GM18868 (cell line): ENCODE data around the gene TRAF3IP3.
A peak's percentile ranks its signal among the peaks of the same experiment; 100 is the strongest.

Experiments
- ATAC-seq: cut with Tn5 transposase; IDR thresholded peaks from one replicate; pipeline ENCODE4 v1.9.1; 2021; ENCODE audit warnings: mild to moderate bottlenecking, moderate library complexity; ENCODE audit not compliant: unreplicated experiment

The TRAF3IP3 gene

GRCh38 chr1:209766051-209766450, 10.2 kb downstream of the TRAF3IP3 start:
- ATAC-seq: no peak

- ATAC-seq: no peak
These were observed 11.2 kb downstream of the TRAF3IP3 start for GRCh38 chr1:209767096-209767495.

GRCh38 chr1:209767706-209768105, 11.9 kb downstream of the TRAF3IP3 start:
- no peak for ATAC-seq

- ATAC-seq: peak; percentile 87
These were observed 12.5 kb downstream of the TRAF3IP3 start for GRCh38 chr1:209768354-209768774.

GRCh38 chr1:209769171-209769904, 13.5 kb downstream of the TRAF3IP3 start:
- peak; percentile 78 for ATAC-seq

- ATAC-seq: no peak
These were observed 14.1 kb downstream of the TRAF3IP3 start for GRCh38 chr1:209769971-209770370.

- ATAC-seq: no peak
These were observed 15.0 kb downstream of the TRAF3IP3 start for GRCh38 chr1:209770636-209771415.

- ATAC-seq: no peak
These were observed 16.3 kb downstream of the TRAF3IP3 start for GRCh38 chr1:209772126-209772525.

- peak; percentile 69 for ATAC-seq
These were observed 18.7 kb downstream of the TRAF3IP3 start for GRCh38 chr1:209774592-209774991.

GRCh38 chr1:209775678-209776077, 19.8 kb downstream of the TRAF3IP3 start:
- no peak for ATAC-seq

DNA sequence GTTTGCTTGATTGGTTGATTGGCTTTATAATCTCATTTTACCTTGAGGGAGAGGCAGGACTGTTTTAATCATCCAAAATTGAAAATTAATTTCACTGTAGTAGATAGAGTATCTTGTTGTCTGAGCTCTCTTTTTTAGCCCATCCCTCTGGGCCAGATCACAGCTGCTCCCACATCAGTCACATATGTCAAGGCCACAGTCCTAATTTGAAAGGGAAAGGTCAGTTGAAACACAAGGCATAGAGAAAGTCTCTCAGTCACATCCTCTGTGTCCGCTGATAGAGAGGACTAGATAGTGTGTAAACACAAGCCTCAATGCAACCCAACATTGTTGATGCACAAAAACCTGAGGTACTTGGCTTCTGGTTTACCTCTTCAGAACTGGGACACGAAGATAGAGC, 21.7 kb downstream of the TRAF3IP3 start:
- no peak for ATAC-seq

- ATAC-seq: no peak
These were observed 22.2 kb downstream of the TRAF3IP3 start for GRCh38 chr1:209778102-209778501.

- no peak for ATAC-seq
These were observed 24.4 kb downstream of the TRAF3IP3 start for GRCh38 chr1:209780268-209780667.

DNA sequence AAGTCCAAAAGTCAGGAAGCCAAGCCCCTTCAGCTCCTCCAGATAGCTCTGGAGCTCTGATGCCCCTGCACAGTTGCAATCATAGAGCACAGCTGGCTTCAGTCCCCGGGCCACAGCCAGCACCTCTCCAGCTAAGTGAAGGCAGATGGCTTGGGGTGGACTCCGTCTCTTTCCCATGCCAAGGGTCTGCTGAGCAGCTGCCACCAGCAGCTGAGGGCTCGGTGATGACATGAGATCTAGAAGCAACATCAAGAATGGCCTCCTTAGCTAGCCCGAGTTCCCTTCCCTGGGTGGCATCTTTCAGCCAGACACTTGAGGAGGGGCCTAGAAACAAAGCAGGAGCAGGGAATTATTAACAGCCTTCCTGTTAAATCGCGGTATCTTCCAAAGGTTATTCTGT, 27.5 kb downstream of the TRAF3IP3 start:
- no peak for ATAC-seq

DNA sequence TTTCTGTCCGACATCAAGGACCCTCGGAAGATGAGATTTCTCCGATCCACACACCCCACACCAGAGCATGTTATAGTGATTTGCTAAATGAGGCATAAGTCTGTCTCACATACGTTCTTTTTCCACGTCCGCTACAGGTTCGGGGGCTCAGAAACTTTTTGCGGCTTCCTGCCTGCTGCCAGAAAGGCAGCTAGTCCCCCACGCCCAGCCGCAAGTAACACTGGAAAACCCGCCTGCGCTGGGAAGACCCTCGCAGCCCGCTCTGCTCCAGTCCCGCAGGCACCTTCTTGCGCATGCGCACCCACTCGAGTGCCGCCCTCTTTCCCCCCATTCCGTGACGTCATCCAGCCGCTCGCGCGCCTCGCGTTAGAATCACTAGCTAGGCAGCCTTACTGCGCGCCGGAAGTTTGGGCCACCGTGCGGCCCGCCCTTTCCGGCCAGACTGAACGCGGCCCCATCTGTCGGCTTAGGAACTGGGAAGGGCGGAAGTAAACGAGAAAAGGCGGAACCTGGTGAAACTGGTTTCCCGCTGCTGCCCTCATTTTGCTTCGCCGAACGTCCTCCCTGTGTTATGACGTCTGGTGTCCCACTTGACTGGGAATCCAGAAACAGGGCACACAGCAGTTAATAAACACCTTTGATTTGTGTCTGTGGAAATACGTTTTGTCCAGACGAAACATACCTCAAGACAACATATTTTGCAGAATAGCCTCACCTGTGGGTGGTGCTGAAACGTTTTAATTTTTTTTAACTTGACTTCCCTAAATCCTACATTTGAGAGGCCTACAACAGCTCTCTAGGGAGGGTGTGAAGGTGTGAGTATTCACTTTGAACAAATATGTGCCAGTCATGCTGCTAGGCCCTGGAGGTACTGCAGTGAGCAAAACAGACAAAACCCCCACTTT, 28.7 kb downstream of the TRAF3IP3 start, which contains the start of gene C1orf74:
TSS of gene C1orf74 (minus strand) at position 295 of the 905 bp plus-strand sequence. CDS start 925 bp downstream, outside the sequence.
- ATAC-seq: peak; percentile 98

GRCh38 chr1:209785592-209785991, 29.7 kb downstream of the TRAF3IP3 start:
- no peak for ATAC-seq

GRCh38 chr1:209786146-209786545, 30.3 kb downstream of the TRAF3IP3 start:
- ATAC-seq: no peak

GRCh38 chr1:209787551-209787950, 31.7 kb downstream of the TRAF3IP3 start:
- no peak for ATAC-seq

- ATAC-seq: no peak
These were observed 33.4 kb downstream of the TRAF3IP3 start for GRCh38 chr1:209789245-209789644.

GRCh38 chr1:209790286-209791193, 34.7 kb downstream of the TRAF3IP3 start:
- no peak for ATAC-seq
